OCI-LY3 (cell line): ENCODE measurements around the gene DPT.

Experiments used
- H2AFZ ChIP-seq: fragments of 200-600, 300-600 bp; shearing (Covaris generic); 2 replicates; pipeline ENCODE4 v1.6.0; 2014; ENCODE audit warnings: antibody characterized with exemption, low read depth, low read length
- H3K27ac ChIP-seq: fragments of 200-600, 300-600 bp; sonication (generic); 2 replicates; pipeline ENCODE4 v1.5.1; 2014; ENCODE audit warnings: mild to moderate bottlenecking, low read length, moderate library complexity, mixed read lengths
- H3K27me3 ChIP-seq: fragments of 200-600, 300-600 bp; sonication (generic); 2 replicates; pipeline ENCODE4 v1.6.1; 2014; ENCODE audit warnings: low read depth, low read length, mixed read lengths
- H3K36me3 ChIP-seq: fragments of 200-600, 300-600 bp; sonication (generic); replicated peaks from 2 replicates; pipeline ENCODE3; 2014; ENCODE audit warnings: low read depth, low read length, mixed read lengths
- H3K4me1 ChIP-seq: fragments of 300-600, 200-600 bp; sonication (generic); 2 replicates; pipeline ENCODE4 v1.6.1; 2014; ENCODE audit warnings: low read length, mixed read lengths
- H3K4me2 ChIP-seq: fragments of 200-600, 300-600 bp; sonication (generic); 2 replicates; pipeline ENCODE4 v1.6.1; 2014; ENCODE audit warnings: low read length, mixed read lengths
- H3K4me3 ChIP-seq: fragments of 300-600, 200-600 bp; sonication (generic); 2 replicates; pipeline ENCODE4 v1.5.1; 2014; ENCODE audit warnings: antibody characterized with exemption, mild to moderate bottlenecking, low read length, moderate library complexity
- H3K79me2 ChIP-seq: fragments of 300-600, 200-600 bp; shearing (Covaris generic); 2 replicates; pipeline ENCODE4 v1.6.1; 2014; ENCODE audit warnings: mild to moderate bottlenecking, low read length, mixed read lengths
- H3K9ac ChIP-seq: fragments of 300-600, 200-600 bp; shearing (Covaris generic); 2 replicates; pipeline ENCODE4 v1.6.0; 2014; ENCODE audit warnings: mild to moderate bottlenecking, low read length, moderate library complexity
- H3K9me3 ChIP-seq: fragments of 200-600, 300-600 bp; shearing (Covaris generic); 2 replicates; pipeline ENCODE4 v1.6.1; 2014; ENCODE audit warnings: low read length, mixed read lengths; ENCODE audit not compliant: insufficient read depth
- H4K20me1 ChIP-seq: fragments of 200-600, 300-600 bp; sonication (generic); 2 replicates; pipeline ENCODE4 v1.6.1; 2016; ENCODE audit warnings: low read length, mixed read lengths; ENCODE audit not compliant: insufficient read depth
- EZH2phosphoT487 ChIP-seq: fragments of 200-600 bp; shearing (Covaris generic); IDR thresholded peaks from 2 replicates; pipeline ENCODE4 v1.6.1; 2018; ENCODE audit warnings: antibody characterized with exemption, mixed run types, low read depth
- TF ChIP-seq, protein P1 (sequence below): fragments of 200-600, 300-600 bp; sonication (generic); IDR thresholded peaks from 2 replicates; pipeline ENCODE4 v1.5.1; 2014; ENCODE audit warnings: antibody characterized with exemption, low read length, low read depth

Gene DPT

DNA sequence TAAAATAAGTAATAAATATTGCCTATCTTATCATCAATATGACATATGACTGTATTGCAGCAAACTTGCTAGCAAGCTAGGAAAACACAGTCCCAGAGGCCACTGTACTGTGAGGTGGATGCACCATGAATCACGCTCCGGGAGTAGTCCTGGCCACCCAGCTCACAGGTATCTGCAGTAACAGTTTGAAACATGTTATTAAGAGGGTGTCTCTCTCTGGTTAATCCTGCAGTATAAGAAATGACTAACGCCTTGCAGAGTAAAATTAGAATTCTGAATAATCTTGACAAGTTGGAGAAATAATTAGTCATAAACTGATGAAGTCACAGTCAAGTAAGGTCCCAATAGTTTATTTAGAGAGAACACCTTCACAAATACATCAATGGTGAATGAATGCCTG lies 34.0 kb upstream of the DPT start:
- no peaks in the 10 kb centered on the region for H3K36me3 ChIP-seq
- no peaks in the 10 kb centered on the region for H3K4me1 ChIP-seq
- H3K9me3 ChIP-seq: no peaks in the 10 kb centered on the region
- no peak overlapping the region for H3K4me3 ChIP-seq
- H4K20me1 ChIP-seq: no peaks in the 10 kb centered on the region
- no peak overlapping the region for H3K4me2 ChIP-seq
- H3K27me3 ChIP-seq: no peaks in the 10 kb centered on the region
- no peaks in the 10 kb centered on the region for H3K79me2 ChIP-seq
- no peak overlapping the region for H3K9ac ChIP-seq
- TF ChIP-seq, protein P1, sequence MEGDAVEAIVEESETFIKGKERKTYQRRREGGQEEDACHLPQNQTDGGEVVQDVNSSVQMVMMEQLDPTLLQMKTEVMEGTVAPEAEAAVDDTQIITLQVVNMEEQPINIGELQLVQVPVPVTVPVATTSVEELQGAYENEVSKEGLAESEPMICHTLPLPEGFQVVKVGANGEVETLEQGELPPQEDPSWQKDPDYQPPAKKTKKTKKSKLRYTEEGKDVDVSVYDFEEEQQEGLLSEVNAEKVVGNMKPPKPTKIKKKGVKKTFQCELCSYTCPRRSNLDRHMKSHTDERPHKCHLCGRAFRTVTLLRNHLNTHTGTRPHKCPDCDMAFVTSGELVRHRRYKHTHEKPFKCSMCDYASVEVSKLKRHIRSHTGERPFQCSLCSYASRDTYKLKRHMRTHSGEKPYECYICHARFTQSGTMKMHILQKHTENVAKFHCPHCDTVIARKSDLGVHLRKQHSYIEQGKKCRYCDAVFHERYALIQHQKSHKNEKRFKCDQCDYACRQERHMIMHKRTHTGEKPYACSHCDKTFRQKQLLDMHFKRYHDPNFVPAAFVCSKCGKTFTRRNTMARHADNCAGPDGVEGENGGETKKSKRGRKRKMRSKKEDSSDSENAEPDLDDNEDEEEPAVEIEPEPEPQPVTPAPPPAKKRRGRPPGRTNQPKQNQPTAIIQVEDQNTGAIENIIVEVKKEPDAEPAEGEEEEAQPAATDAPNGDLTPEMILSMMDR: no peak
- no peak for TF ChIP-seq EZH2phosphoT487
- H2AFZ ChIP-seq: no peak overlapping the region
- H3K27ac ChIP-seq: no peak overlapping the region

DNA sequence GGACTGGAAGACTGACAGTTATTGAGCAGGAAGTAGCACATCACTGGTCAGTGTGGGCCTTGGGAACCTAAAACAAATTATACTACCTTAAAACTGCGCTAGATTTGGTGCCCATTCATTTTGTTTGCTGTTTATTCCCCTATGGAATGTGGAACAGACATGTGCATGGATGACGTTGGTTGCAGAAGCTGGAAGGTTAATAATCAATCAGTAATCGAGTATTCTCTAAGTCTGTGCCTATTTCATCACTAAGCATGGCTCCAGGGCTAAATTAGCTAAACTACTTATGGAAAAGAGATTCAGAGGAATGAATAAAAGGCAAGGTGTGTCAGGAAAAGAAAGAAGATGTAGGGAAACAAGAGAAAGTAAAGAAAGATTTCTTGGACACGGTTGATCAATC lies 33.5 kb upstream of the DPT start:
- H3K4me2 ChIP-seq: no peak overlapping the region
- H2AFZ ChIP-seq: no peak overlapping the region
- no peak overlapping the region for H3K4me3 ChIP-seq
- no peaks in the 10 kb centered on the region for H3K4me1 ChIP-seq
- TF ChIP-seq EZH2phosphoT487: no peak
- TF ChIP-seq, protein P1: no peak
- H3K27ac ChIP-seq: no peak overlapping the region
- H3K9me3 ChIP-seq: no peaks in the 10 kb centered on the region
- no peaks in the 10 kb centered on the region for H3K36me3 ChIP-seq
- no peaks in the 10 kb centered on the region for H3K79me2 ChIP-seq
- H3K27me3 ChIP-seq: no peaks in the 10 kb centered on the region
- H4K20me1 ChIP-seq: no peaks in the 10 kb centered on the region
- no peak overlapping the region for H3K9ac ChIP-seq

DNA sequence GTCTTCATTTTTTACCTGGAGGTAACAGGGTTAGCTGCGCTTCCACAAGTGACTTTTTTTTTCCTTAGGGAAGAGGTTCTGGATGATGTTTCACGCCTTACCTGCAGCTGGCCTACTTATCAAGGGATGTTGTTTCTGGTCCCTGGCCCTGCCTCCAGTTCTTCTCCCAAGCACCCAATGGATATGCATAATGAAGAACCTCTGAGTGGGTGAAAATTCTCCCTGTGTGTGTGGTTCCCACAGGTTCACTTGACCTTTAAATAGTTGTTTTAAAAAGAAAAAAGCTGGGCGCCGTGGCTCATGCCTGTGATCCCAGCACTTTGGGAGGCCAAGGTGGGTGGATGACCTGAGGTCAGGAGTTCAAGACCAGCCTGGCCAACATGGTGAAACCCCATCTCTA lies 31.8 kb upstream of the DPT start:
- Histone ChIP-seq H2AFZ (no peak overlapping the region), H3K79me2 (no peaks in the 10 kb centered on the region), H3K4me1 (no peaks in the 10 kb centered on the region), H4K20me1 (no peaks in the 10 kb centered on the region), H3K27ac (no peak overlapping the region), H3K9me3 (no peaks in the 10 kb centered on the region), H3K4me3 (no peak overlapping the region), H3K4me2 (no peak overlapping the region), H3K36me3 (no peaks in the 10 kb centered on the region), H3K9ac (no peak overlapping the region), H3K27me3 (no peaks in the 10 kb centered on the region)
- TF ChIP-seq EZH2phosphoT487: no peak
- TF ChIP-seq, protein P1: no peak

DNA sequence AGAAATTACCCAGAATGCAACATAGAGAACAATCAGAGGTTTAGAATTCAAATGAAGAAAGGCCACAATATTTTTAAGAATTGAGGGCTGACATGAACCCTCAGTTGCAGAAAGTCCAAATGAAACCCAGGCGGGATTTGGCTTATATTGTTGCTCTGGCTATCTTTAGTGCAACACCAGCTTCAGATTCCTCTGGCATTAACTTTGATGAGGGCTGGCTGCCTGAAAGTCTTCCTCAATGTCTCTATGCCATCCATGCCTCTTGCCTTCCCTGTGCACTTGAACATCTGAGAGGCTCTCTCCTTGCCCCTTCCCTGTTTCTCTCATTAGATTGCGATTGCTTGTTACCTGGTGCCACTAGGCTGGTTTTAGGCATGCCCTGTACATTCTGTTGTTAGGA lies 31.2 kb upstream of the DPT start:
- H3K36me3 ChIP-seq: no peaks in the 10 kb centered on the region
- H3K9me3 ChIP-seq: no peaks in the 10 kb centered on the region
- no peak overlapping the region for H3K9ac ChIP-seq
- TF ChIP-seq EZH2phosphoT487: no peak
- TF ChIP-seq, protein P1: no peak
- H3K79me2 ChIP-seq: no peaks in the 10 kb centered on the region
- H3K4me1 ChIP-seq: no peaks in the 10 kb centered on the region
- no peak overlapping the region for H3K27ac ChIP-seq
- no peak overlapping the region for H3K4me2 ChIP-seq
- no peaks in the 10 kb centered on the region for H3K27me3 ChIP-seq
- H3K4me3 ChIP-seq: no peak overlapping the region
- H2AFZ ChIP-seq: no peak overlapping the region
- H4K20me1 ChIP-seq: no peaks in the 10 kb centered on the region
